A549 (cell line): Measurements from ENCODE around the gene NCOA3.

ENCODE experiments used
- CTCF ChIP-seq: fragments of >200 bp; sonication (Bioruptor Twin); formaldehyde crosslinking; IDR thresholded peaks from 3 replicates; pipeline ENCODE4 v1.5.1; 2016
- EP300 ChIP-seq, 2 experiments: fragments of >200 bp; sonication (Bioruptor Twin); formaldehyde crosslinking; IDR thresholded peaks; 2 replicates in 1 of 2; 3 replicates in 1 of 2; pipeline ENCODE4 v1.6.1; 2016 to 2017
- ESRRA ChIP-seq: fragments of 150-350 bp; IDR thresholded peaks from 2 replicates; pipeline ENCODE4 v1.6.1; 2014; ENCODE audit warnings: mild to moderate bottlenecking, low read length, borderline replicate concordance
- HOXA7 ChIP-seq: fragments of 250-450 bp; sonication (Bioruptor Pico); IDR thresholded peaks from 2 replicates; pipeline ENCODE4 v1.5.0; 2020; ENCODE audit warnings: mild to moderate bottlenecking, moderate library complexity
- JUNB ChIP-seq: fragments of >200 bp; sonication (Bioruptor Twin); formaldehyde crosslinking; IDR thresholded peaks from 2 replicates; pipeline ENCODE4 v1.6.1; 2016
- POLR2A ChIP-seq: IDR thresholded peaks from 2 replicates; pipeline ENCODE4 v1.6.1; 2012; ENCODE audit warnings: mild to moderate bottlenecking, low read length
- REST ChIP-seq: fragments of 200-600 bp; sonication (generic); IDR thresholded peaks from 2 replicates; pipeline ENCODE4 v1.6.1; 2016; ENCODE audit warnings: antibody characterized with exemption, mild to moderate bottlenecking, moderate library complexity

- TF ChIP-seq POLR2A (no peak), JUNB (no peak), CTCF (no peak), EP300 (IDR thresholded peaks at IDR 0.05) (no peak), REST (no peak), ESRRA (no peak), HOXA7 (no peak)
Measured at GRCh38 chr20:47605673-47606413, 104.2 kb downstream of the NCOA3 start.
